Endothelial cell of umbilical vein (primary cell): ENCODE data around the gene GTF2IRD1. TPM values are rescaled to one million over a fixed set of nuclear protein-coding genes. Genes with fewer than 3 reads are reported as not detected.

Experiments used
- BruUV-seq: library from RNA; stranded (reverse); fragments of 400-500 nt; replicated peaks from 2 replicates; lab custom pipeline; 2021; lab: Mats Ljungman, UMichigan
- CTCF ChIA-PET: fragments of 300-600, 350-600 bp; sonication (Branson Sonifier 250); formaldehyde crosslinking; loops from one replicate; lab custom pipeline; 2021; ENCODE audit warnings: antibody characterized with exemption, inconsistent platforms; lab: Charles Lee
- POLR2A ChIA-PET: fragments of 300-600, 350-600 bp; sonication (Branson Sonifier 250); formaldehyde crosslinking; loops from one replicate; lab custom pipeline; 2021; ENCODE audit warnings: antibody characterized with exemption, inconsistent platforms; lab: Charles Lee
- DNase-seq: peaks from one replicate; pipeline ENCODE4 v3.0.0-alpha.2; 2011; ENCODE audit warnings: low read depth, low spot score
- FAIRE-seq: peaks from 2 replicates; lab custom pipeline; 2011; peaks lifted over from hg19 to GRCh38; lab: Jason Lieb, UNC
- H2AFZ ChIP-seq: 2 replicates; pipeline ENCODE4 v1.6.0; 2012; ENCODE audit warnings: low read depth, low read length, control low read depth, inconsistent platforms
- H3K27ac ChIP-seq: 2 replicates; pipeline ENCODE4 v1.5.1; 2011; ENCODE audit warnings: low read depth, mild to moderate bottlenecking, control low read depth, low read length, moderate library complexity; ENCODE audit not compliant: insufficient read depth
- H3K27me3 ChIP-seq, 2 experiments: 2 replicates each; pipeline versions ENCODE4 v1.6.0 to v1.6.1; 2011; ENCODE audit warnings: low read length in 2 of 2, mixed read lengths in 1 of 2; ENCODE audit not compliant: control insufficient read depth in 2 of 2, insufficient read depth in 2 of 2
- H3K36me3 ChIP-seq, 2 experiments: 2 replicates in 1 of 2; 3 replicates in 1 of 2; pipeline ENCODE4 v1.5.1; 2011; ENCODE audit warnings: low read length in 2 of 2, mild to moderate bottlenecking in 1 of 2, moderate library complexity in 1 of 2; ENCODE audit not compliant: control insufficient read depth in 2 of 2, insufficient read depth in 2 of 2; ENCODE audit errors: extremely low read depth in 1 of 2
- H3K4me1 ChIP-seq: 3 replicates; pipeline ENCODE4 v1.5.1; 2011; ENCODE audit warnings: mild to moderate bottlenecking, low read length; ENCODE audit not compliant: control insufficient read depth, insufficient read depth; ENCODE audit errors: extremely low read depth
- H3K4me2 ChIP-seq: 2 replicates; pipeline ENCODE4 v1.6.1; 2011; ENCODE audit warnings: low read length, control low read depth, mixed read lengths; ENCODE audit not compliant: insufficient read depth
- H3K4me3 ChIP-seq, 3 experiments: fragments of 200-600 bp in 1 of 3; sonication (generic), shearing (Covaris generic) in 1 of 3; replicated peaks in 1 of 3; 2 replicates each; pipeline ENCODE4 v1.5.1; 2011 to 2016; ENCODE audit warnings: control low read depth in 3 of 3, low read length in 3 of 3, mild to moderate bottlenecking in 2 of 3, inconsistent platforms in 1 of 3, low read depth in 1 of 3, moderate library complexity in 1 of 3; ENCODE audit not compliant: insufficient read depth in 1 of 3
- H3K79me2 ChIP-seq: 2 replicates; pipeline ENCODE4 v1.6.0; 2012; ENCODE audit warnings: low read length, inconsistent platforms; ENCODE audit not compliant: control insufficient read depth, insufficient read depth
- H3K9ac ChIP-seq: replicated peaks from 2 replicates; pipeline ENCODE3; 2011; ENCODE audit warnings: low read length, control low read depth; ENCODE audit not compliant: insufficient read depth; ENCODE audit errors: extremely low read depth
- H3K9me1 ChIP-seq: replicated peaks from 3 replicates; pipeline ENCODE4 v1.6.0; 2011; ENCODE audit warnings: mild to moderate bottlenecking, low read length; ENCODE audit not compliant: control insufficient read depth, insufficient read depth; ENCODE audit errors: extremely low read depth
- H3K9me3 ChIP-seq: replicated peaks from 2 replicates; pipeline ENCODE4 v1.5.1; 2012; ENCODE audit warnings: low read length, inconsistent platforms; ENCODE audit not compliant: control insufficient read depth, insufficient read depth
- H4K20me1 ChIP-seq: replicated peaks from 2 replicates; pipeline ENCODE3; 2011; ENCODE audit warnings: mild to moderate bottlenecking, low read length; ENCODE audit not compliant: control insufficient read depth, insufficient read depth; ENCODE audit errors: extremely low read depth
- EZH2 ChIP-seq: IDR thresholded peaks from 2 replicates; pipeline ENCODE4 v1.6.1; 2012; ENCODE audit warnings: borderline replicate concordance, low read depth, mild to moderate bottlenecking, moderate library complexity, low read length, inconsistent platforms; ENCODE audit not compliant: severe bottlenecking
- FOS ChIP-seq: IDR thresholded peaks from 2 replicates; pipeline ENCODE4 v1.6.1; 2011; ENCODE audit warnings: mild to moderate bottlenecking, low read length, moderate library complexity, borderline replicate concordance; ENCODE audit not compliant: insufficient read depth
- MYC ChIP-seq: IDR thresholded peaks from one replicate; pipeline ENCODE4 v1.6.1; 2011; ENCODE audit warnings: mild to moderate bottlenecking, low read depth, low read length
- POLR2A ChIP-seq: IDR thresholded peaks from 2 replicates; pipeline ENCODE4 v1.6.1; 2012; ENCODE audit warnings: low read depth, mild to moderate bottlenecking, control low read depth, low read length
- POLR2AphosphoS5 ChIP-seq: IDR thresholded peaks from 2 replicates; pipeline ENCODE4 v1.6.1; 2012; ENCODE audit warnings: low read depth, mild to moderate bottlenecking, control low read depth, low read length, moderate library complexity; ENCODE audit not compliant: insufficient read depth
- dilution Hi-C: fragments of 300-500 bp; cut with MboI; formaldehyde crosslinking; loops from one replicate; pipeline ENCODE4 v1.15.0; 2019; ENCODE audit warnings: low sequenced_read_pairs; ENCODE audit not compliant: extremely low pct_ligation_motif_present
- intact Hi-C: fragments of 100-400 bp; cut with micrococcal nuclease; formaldehyde crosslinking; loops from one replicate; pipeline ENCODE4 v1.10.0; 2022
- polyA plus RNA-seq, 4 experiments: library from polyadenylated mRNA; depleted of rRNA in 3 of 4; stranded (reverse) in 3 of 4; unstranded in 1 of 4; fragments of >200 nt; gene quantifications; 2 replicates each; pipeline versions ENCODE4 v1.2.1 to v1.2.3, GENCODE V29; 2011 to 2012; ENCODE audit warnings: missing spikeins in 1 of 4
- total RNA-seq: library from RNA; stranded (reverse); gene quantifications from 2 replicates; pipeline ENCODE4 v1.2.3, GENCODE V29; 2021
- TF ChIP-seq, protein P1 (sequence below), 2 donors: IDR thresholded peaks; 1 replicate in 1 of 2; 2 replicates in 1 of 2; pipeline ENCODE4 v1.5.1; 2011; ENCODE audit warnings: low read length in 2 of 2, mild to moderate bottlenecking in 2 of 2, moderate library complexity in 2 of 2, control low read depth in 1 of 2, inconsistent platforms in 1 of 2, low read depth in 1 of 2; ENCODE audit not compliant: insufficient read depth in 1 of 2; ENCODE audit errors: extremely low read depth in 1 of 2
- TF ChIP-seq, protein P2 (sequence below): IDR thresholded peaks from 2 replicates; pipeline ENCODE4 v1.6.1; 2011; ENCODE audit not compliant: insufficient read depth, insufficient read length

The GTF2IRD1 gene
- total and polyA plus RNA-seq, 2 donors (not counting 3 experiments of a cell fraction or from before 2014, with no cell fraction given) = 14.2 to 24.2 TPM

DNA sequence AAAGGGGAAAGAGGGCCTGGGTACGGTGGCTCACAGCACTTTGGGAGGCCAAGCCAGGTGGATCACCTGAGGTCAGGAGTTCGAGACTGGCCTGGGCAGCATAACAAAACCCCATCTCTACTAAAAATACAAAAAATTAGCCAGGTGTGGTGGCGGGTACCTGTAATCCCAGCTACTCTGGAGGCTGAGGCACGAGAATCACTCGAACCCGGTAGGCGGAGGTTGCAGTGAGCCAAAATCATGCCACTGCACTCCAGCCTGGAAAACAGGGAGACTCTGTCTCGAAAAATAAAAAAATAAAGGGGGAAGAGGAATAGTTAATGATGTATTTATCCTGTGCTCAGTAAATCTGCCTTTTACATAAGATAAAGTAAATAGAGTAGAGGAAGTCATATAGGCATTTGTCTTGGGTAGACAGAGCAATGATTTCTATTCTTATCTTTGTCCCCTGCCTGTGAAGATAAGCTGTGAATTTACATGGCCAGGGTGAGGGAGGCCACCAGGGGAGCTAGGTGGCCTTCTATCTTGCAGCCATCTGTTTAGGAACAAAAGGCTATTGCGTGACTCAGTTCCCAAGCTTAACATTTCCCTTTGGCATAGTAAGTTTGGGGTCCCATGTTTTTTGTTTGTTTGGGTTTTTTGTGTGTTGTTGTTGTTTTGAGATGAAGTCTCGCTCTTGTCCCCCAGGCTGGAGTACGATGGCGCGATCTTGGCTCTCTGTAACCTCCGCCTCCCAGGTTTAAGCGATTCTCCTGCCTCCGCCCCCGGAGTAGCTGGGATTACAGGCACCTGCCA lies 130.7 kb downstream of the GTF2IRD1 start:
- no peaks in the 10 kb centered on the region for H4K20me1 ChIP-seq
- H3K9me1 ChIP-seq = no peaks in the 10 kb centered on the region
- no peaks in the 10 kb centered on the region for H3K9me3 ChIP-seq
- H3K4me2 ChIP-seq = no peak overlapping the region
- intact Hi-C loops = no loop called here
- no peaks in the 10 kb centered on the region for H3K27me3 ChIP-seq
- H3K36me3 ChIP-seq = no peaks in the 10 kb centered on the region
- POLR2A ChIA-PET = no interaction called here
- peak; percentile 17 for DNase-seq
- H3K79me2 ChIP-seq = no peaks in the 10 kb centered on the region
- CTCF ChIA-PET = interaction anchor here (1.4 kb wide), 1 partner anchor 134 kb away, joined by 3 read pairs; no protein-coding TSS in a partner anchor
- no peak overlapping the region for H3K9ac ChIP-seq
- no TSS peak for BruUV-seq
- TF ChIP-seq POLR2AphosphoS5 = no peak
- no peak for TF ChIP-seq EZH2
- TF ChIP-seq, protein P1, sequence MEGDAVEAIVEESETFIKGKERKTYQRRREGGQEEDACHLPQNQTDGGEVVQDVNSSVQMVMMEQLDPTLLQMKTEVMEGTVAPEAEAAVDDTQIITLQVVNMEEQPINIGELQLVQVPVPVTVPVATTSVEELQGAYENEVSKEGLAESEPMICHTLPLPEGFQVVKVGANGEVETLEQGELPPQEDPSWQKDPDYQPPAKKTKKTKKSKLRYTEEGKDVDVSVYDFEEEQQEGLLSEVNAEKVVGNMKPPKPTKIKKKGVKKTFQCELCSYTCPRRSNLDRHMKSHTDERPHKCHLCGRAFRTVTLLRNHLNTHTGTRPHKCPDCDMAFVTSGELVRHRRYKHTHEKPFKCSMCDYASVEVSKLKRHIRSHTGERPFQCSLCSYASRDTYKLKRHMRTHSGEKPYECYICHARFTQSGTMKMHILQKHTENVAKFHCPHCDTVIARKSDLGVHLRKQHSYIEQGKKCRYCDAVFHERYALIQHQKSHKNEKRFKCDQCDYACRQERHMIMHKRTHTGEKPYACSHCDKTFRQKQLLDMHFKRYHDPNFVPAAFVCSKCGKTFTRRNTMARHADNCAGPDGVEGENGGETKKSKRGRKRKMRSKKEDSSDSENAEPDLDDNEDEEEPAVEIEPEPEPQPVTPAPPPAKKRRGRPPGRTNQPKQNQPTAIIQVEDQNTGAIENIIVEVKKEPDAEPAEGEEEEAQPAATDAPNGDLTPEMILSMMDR (IDR thresholded peaks at IDR 0.05; ENCODE audit: extremely low read depth in 1 of 2, insufficient read depth in 1 of 2, low read depth in 1 of 2, low read length in 2 of 2) = no peak
- no peak for TF ChIP-seq MYC
- no peak for TF ChIP-seq FOS
- no peak for TF ChIP-seq POLR2A
- TF ChIP-seq, protein P2, sequence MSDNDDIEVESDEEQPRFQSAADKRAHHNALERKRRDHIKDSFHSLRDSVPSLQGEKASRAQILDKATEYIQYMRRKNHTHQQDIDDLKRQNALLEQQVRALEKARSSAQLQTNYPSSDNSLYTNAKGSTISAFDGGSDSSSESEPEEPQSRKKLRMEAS = no peak
- H2AFZ ChIP-seq = no peak overlapping the region
- no peak overlapping the region for H3K27ac ChIP-seq
- dilution Hi-C loops = no loop called here
- H3K4me3 ChIP-seq = no peak overlapping the region
- peak; percentile 48 for FAIRE-seq
- H3K4me1 ChIP-seq = peaks cover 7% of the 10 kb centered on the region
